GM12801 (cell line): ENCODE measurements around the gene C2CD3.

Experiments
- CTCF ChIP-seq: IDR thresholded peaks from one replicate; pipeline ENCODE4 v1.5.1; 2011; ENCODE audit warnings: control low read depth; ENCODE audit not compliant: insufficient read length; ENCODE audit errors: extremely low read depth

The C2CD3 gene

GRCh38 chr11:74157169-74157568 is 13.6 kb downstream of the C2CD3 start:
- no peak for TF ChIP-seq CTCF

GRCh38 chr11:74154620-74155281 is 16.1 kb downstream of the C2CD3 start:
- no peak for TF ChIP-seq CTCF

GRCh38 chr11:74153224-74153623 is 17.6 kb downstream of the C2CD3 start:
- no peak for TF ChIP-seq CTCF

GRCh38 chr11:74147199-74147929 is 23.4 kb downstream of the C2CD3 start:
- TF ChIP-seq CTCF: no peak

- no peak for TF ChIP-seq CTCF
Measured at GRCh38 chr11:74144592-74144991, 26.2 kb downstream of the C2CD3 start.

GRCh38 chr11:74142624-74143023 is 28.2 kb downstream of the C2CD3 start:
- TF ChIP-seq CTCF: no peak

GRCh38 chr11:74141908-74142307 is 28.9 kb downstream of the C2CD3 start:
- TF ChIP-seq CTCF: no peak
